GM12878 (cell line): ENCODE measurements around the gene SLC12A4. TPM values are rescaled to one million over a fixed set of nuclear protein-coding genes. Genes with fewer than 3 reads are reported as not detected.

Experiments
- PML ChIP-seq: IDR thresholded peaks from 2 replicates; pipeline ENCODE4 v1.6.1; 2012; ENCODE audit warnings: low read length, inconsistent platforms
- SMC3 ChIP-seq: IDR thresholded peaks from 2 replicates; pipeline ENCODE4 v1.6.1; 2011; ENCODE audit warnings: low read length, improper control_type of control experiment, borderline replicate concordance
- polyA plus RNA-seq, 11 experiments: library from polyadenylated mRNA; depleted of rRNA in 4 of 11; unstranded in 6 of 11; stranded (reverse) in 5 of 11; fragments of >200 nt; fragmentation: Nextera tagmentation in 4 of 11; fragmentation: Illumina TruSeq in 1 of 11; extraction: Ambion mirVana in 4 of 11; extraction: Trizol in 1 of 11; gene quantifications; 1 replicate in 1 of 11; 2 replicates in 10 of 11; pipeline versions ENCODE4 v1.2.1 to v1.2.3, GENCODE V29; 2011 to 2016; ENCODE audit warnings: inconsistent platforms in 2 of 11, missing spikeins in 2 of 11, low read depth in 1 of 11
- total RNA-seq, 4 experiments: library from RNA; depleted of rRNA in 3 of 4; stranded (reverse); fragments of >200 nt in 3 of 4; fragmentation: Illumina TruSeq in 1 of 4; extraction: Trizol in 1 of 4; gene quantifications; 2 replicates each; pipeline versions ENCODE4 v1.2.1 to v1.2.3, GENCODE V29; 2013 to 2021
- TF ChIP-seq, protein P1 (sequence below): fragments of 450-650 bp; IDR thresholded peaks from 2 replicates; pipeline ENCODE4 v1.6.1; 2017; ENCODE audit warnings: mild to moderate bottlenecking, low read depth, inconsistent platforms; ENCODE audit not compliant: poor library complexity, severe bottlenecking
- TF ChIP-seq, protein P2 (sequence below): IDR thresholded peaks from 2 replicates; pipeline ENCODE4 v1.6.1; 2012; ENCODE audit warnings: improper control_type of control experiment, low read depth, low read length; ENCODE audit not compliant: insufficient replicate concordance

Gene SLC12A4
- total and polyA plus RNA-seq, 10 of the 15 experiments (the other 5 are each of a cell fraction or from before 2014, with no cell fraction given), result 0.95 to 39.9 (median 14.2) TPM

DNA sequence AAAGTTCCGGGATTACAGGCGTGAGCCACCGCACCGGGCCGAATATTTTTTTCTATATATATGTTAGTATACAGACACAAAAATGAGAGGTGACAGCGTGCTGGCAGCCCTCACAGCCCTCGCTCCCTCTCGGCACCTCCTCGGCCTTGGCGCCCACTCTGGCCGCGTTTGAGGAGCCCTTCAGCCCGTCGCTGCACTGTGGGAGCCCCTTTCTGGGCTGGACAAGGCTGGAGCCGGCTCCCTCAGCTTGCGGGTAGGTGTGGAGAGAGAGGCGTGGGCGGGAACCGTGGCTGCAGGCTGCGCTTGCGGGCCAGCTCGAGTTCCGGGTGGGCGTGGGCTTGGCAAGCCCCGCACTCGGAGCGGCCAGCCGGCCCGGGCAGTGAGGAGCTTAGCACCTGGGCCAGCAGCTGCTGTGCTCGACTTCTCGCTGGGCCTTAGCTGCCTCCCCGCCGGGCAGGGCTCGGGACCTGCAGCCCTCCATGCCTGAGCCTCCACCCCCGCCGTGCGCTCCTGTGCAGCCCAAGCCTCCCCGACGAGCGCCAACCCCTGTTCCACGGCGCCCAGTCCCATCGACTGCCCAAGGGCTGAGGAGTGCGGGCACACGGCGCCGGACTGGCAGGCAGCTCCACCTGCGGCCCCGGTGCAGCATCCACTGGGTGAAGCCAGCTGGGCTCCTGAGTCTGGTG, 13.7 kb upstream of the SLC12A4 start (continued):
- TF ChIP-seq, protein P1, sequence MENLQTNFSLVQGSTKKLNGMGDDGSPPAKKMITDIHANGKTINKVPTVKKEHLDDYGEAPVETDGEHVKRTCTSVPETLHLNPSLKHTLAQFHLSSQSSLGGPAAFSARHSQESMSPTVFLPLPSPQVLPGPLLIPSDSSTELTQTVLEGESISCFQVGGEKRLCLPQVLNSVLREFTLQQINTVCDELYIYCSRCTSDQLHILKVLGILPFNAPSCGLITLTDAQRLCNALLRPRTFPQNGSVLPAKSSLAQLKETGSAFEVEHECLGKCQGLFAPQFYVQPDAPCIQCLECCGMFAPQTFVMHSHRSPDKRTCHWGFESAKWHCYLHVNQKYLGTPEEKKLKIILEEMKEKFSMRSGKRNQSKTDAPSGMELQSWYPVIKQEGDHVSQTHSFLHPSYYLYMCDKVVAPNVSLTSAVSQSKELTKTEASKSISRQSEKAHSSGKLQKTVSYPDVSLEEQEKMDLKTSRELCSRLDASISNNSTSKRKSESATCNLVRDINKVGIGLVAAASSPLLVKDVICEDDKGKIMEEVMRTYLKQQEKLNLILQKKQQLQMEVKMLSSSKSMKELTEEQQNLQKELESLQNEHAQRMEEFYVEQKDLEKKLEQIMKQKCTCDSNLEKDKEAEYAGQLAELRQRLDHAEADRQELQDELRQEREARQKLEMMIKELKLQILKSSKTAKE, result no peak
- TF ChIP-seq SMC3 (no peak), PML (no peak)
- TF ChIP-seq, protein P2, sequence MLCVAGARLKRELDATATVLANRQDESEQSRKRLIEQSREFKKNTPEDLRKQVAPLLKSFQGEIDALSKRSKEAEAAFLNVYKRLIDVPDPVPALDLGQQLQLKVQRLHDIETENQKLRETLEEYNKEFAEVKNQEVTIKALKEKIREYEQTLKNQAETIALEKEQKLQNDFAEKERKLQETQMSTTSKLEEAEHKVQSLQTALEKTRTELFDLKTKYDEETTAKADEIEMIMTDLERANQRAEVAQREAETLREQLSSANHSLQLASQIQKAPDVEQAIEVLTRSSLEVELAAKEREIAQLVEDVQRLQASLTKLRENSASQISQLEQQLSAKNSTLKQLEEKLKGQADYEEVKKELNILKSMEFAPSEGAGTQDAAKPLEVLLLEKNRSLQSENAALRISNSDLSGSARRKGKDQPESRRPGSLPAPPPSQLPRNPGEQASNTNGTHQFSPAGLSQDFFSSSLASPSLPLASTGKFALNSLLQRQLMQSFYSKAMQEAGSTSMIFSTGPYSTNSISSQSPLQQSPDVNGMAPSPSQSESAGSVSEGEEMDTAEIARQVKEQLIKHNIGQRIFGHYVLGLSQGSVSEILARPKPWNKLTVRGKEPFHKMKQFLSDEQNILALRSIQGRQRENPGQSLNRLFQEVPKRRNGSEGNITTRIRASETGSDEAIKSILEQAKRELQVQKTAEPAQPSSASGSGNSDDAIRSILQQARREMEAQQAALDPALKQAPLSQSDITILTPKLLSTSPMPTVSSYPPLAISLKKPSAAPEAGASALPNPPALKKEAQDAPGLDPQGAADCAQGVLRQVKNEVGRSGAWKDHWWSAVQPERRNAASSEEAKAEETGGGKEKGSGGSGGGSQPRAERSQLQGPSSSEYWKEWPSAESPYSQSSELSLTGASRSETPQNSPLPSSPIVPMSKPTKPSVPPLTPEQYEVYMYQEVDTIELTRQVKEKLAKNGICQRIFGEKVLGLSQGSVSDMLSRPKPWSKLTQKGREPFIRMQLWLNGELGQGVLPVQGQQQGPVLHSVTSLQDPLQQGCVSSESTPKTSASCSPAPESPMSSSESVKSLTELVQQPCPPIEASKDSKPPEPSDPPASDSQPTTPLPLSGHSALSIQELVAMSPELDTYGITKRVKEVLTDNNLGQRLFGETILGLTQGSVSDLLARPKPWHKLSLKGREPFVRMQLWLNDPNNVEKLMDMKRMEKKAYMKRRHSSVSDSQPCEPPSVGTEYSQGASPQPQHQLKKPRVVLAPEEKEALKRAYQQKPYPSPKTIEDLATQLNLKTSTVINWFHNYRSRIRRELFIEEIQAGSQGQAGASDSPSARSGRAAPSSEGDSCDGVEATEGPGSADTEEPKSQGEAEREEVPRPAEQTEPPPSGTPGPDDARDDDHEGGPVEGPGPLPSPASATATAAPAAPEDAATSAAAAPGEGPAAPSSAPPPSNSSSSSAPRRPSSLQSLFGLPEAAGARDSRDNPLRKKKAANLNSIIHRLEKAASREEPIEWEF, result no peak
